ENCODE data around the gene OCRL. TPM values are rescaled to one million over a fixed set of nuclear protein-coding genes. Genes with fewer than 3 reads are reported as not detected.

OCRL gene
- total and polyA plus RNA-seq, 2 of the 13 experiments (the other 11 are each of a cell fraction or from before 2014, with no cell fraction given): 13.4 to 32.0 TPM

GRCh38 chrX:129529685-129530281 lies 10.3 kb upstream of the OCRL start:
- no peaks in the 10 kb centered on the region for H4K20me1 ChIP-seq (ENCODE audit: insufficient read depth, low read length)
- no peak overlapping the region for H3K27ac ChIP-seq (ENCODE audit: extremely low read length, insufficient read depth, low read length)
- intact Hi-C loops (cut with micrococcal nuclease; ENCODE audit: unreplicated experiment) (no loop called here), in situ Hi-C loops (cut with HindIII; ENCODE audit: extremely low pct_ligation_motif_present, low pct_unique_long_range_greater_than_20kb) (no loop called here)
- H3K4me1 ChIP-seq (ENCODE audit: insufficient read depth, low read length): peaks cover 64% of the 10 kb centered on the region
- no TSS peak for BruUV-seq (replicated peaks)
- H3K27me3 ChIP-seq (ENCODE audit: control insufficient read depth in 1 of 2, insufficient read depth in 2 of 2, low read length in 2 of 2): no peaks in the 10 kb centered on the region
- no peaks in the 10 kb centered on the region for H3K79me2 ChIP-seq (ENCODE audit: insufficient read depth, low read length)
- H3K36me3 ChIP-seq (replicated peaks in 1 of 2; ENCODE audit: control insufficient read depth in 1 of 2, insufficient read depth in 2 of 2, low read length in 2 of 2): no peaks in the 10 kb centered on the region
- H3K9me3 ChIP-seq (ENCODE audit: low read length): no peaks in the 10 kb centered on the region
- ChIA-PET CTCF (ENCODE audit: low intra/inter-chr PET ratio, low total read pairs) (no interaction called here), POLR2A (no interaction called here)
- no peak overlapping the region for H3K9ac ChIP-seq (ENCODE audit: insufficient read depth, low read depth, low read length)
- no peak for ATAC-seq
- DNase-seq (ENCODE audit: low spot score): no peak
- H3K4me3 ChIP-seq (replicated peaks in 1 of 3; ENCODE audit: insufficient read depth in 1 of 3, low read depth in 2 of 3, low read length in 3 of 3): no peak overlapping the region
- no peak overlapping the region for H3K4me2 ChIP-seq (ENCODE audit: low read depth, low read length)
- no peak overlapping the region for H2AFZ ChIP-seq (ENCODE audit: low read length)
- TF ChIP-seq SOX6 (IDR thresholded peaks at IDR 0.05) (no peak), SOX6 (CRISPR knock-in tag; IDR thresholded peaks at IDR 0.05) (no peak), ZNF235 (CRISPR knock-in tag; IDR thresholded peaks at IDR 0.05; ENCODE audit: borderline replicate concordance) (no peak), NFE2 (CRISPR knock-in tag; IDR thresholded peaks at IDR 0.05) (no peak), SKIL (CRISPR knock-in tag; IDR thresholded peaks at IDR 0.05; ENCODE audit: borderline replicate concordance) (no peak), DNMT1 (CRISPR knock-in tag; IDR thresholded peaks at IDR 0.05) (no peak), ZNF496 (CRISPR knock-in tag; IDR thresholded peaks at IDR 0.05; ENCODE audit: insufficient replicate concordance) (no peak), STAG1 (CRISPR knock-in tag; IDR thresholded peaks at IDR 0.05) (no peak), IRX3 (CRISPR knock-in tag; IDR thresholded peaks at IDR 0.05; ENCODE audit: borderline replicate concordance, low read depth) (no peak), HMG20B (CRISPR knock-in tag; conservative IDR thresholded peaks at IDR 0.05) (no peak), HMG20A (CRISPR knock-in tag; IDR thresholded peaks at IDR 0.05; ENCODE audit: borderline replicate concordance) (no peak), MXI1 (IDR thresholded peaks at IDR 0.05; ENCODE audit: borderline replicate concordance, low read depth, low read length) (no peak), ZNF383 (CRISPR knock-in tag; IDR thresholded peaks at IDR 0.05; ENCODE audit: borderline replicate concordance) (no peak), AGO1 (IDR thresholded peaks at IDR 0.05; ENCODE audit: low read depth, low read length, poor library complexity, severe bottlenecking) (no peak), TBX2 (CRISPR knock-in tag; IDR thresholded peaks at IDR 0.05; ENCODE audit: borderline replicate concordance) (no peak)
- FAIRE-seq: no peak
- 15% methylated on average over 3 of the region's 4 CpGs for WGBS (ENCODE audit: low lambda C conversion rate)

All from HepG2 (cell line).